ENCODE data around the gene STOML3. TPM values are rescaled to one million over a fixed set of nuclear protein-coding genes. Genes with fewer than 3 reads are reported as not detected.

Gene STOML3
- total RNA-seq, 2 donors from 2014 or later = not detected

GRCh38 chr13:38941353-38941945, 49.2 kb downstream of the STOML3 start:
- ATAC-seq (replicated peaks in 1 of 2) (peak; percentile 18 to 25), DNase-seq (no peak)
- no peak overlapping the region for H3K4me3 Mint-ChIP-seq
- H3K9me3 Mint-ChIP-seq = no peaks in the 10 kb centered on the region
- H3K4me1 Mint-ChIP-seq (ENCODE audit: low read depth) = peaks cover 5% of the 10 kb centered on the region
- H3K36me3 Mint-ChIP-seq (ENCODE audit: insufficient read depth in 2 of 2) = no peaks in the 10 kb centered on the region
- no peak overlapping the region for H3K27ac Mint-ChIP-seq
- peaks cover 14% of the 10 kb centered on the region for H3K27me3 Mint-ChIP-seq (ENCODE audit: low read depth)

- no peaks in the 10 kb centered on the region for H3K9me3 Mint-ChIP-seq
- no peaks in the 10 kb centered on the region for H3K36me3 Mint-ChIP-seq (ENCODE audit: insufficient read depth in 2 of 2)
- no peak for DNase-seq
- H3K27me3 Mint-ChIP-seq (ENCODE audit: low read depth) = peaks cover 21% of the 10 kb centered on the region
- no peaks in the 10 kb centered on the region for H3K4me1 Mint-ChIP-seq (ENCODE audit: low read depth)
- no peak overlapping the region for H3K4me3 Mint-ChIP-seq
- no peak for ATAC-seq (replicated peaks in 1 of 2)
- H3K27ac Mint-ChIP-seq = no peak overlapping the region
Observed at GRCh38 chr13:38933786-38934185, 56.8 kb downstream of the STOML3 start.

GRCh38 chr13:38922170-38922569, 68.5 kb downstream of the STOML3 start:
- Mint-ChIP-seq H3K27me3 (ENCODE audit: low read depth) (peaks cover 35% of the 10 kb centered on the region), H3K4me3 (no peak overlapping the region), H3K27ac (no peak overlapping the region), H3K4me1 (ENCODE audit: low read depth) (no peaks in the 10 kb centered on the region), H3K9me3 (no peaks in the 10 kb centered on the region), H3K36me3 (ENCODE audit: insufficient read depth in 2 of 2) (no peaks in the 10 kb centered on the region)
- ATAC-seq (replicated peaks in 1 of 2) (no peak), DNase-seq (no peak)

GRCh38 chr13:38921081-38921480, 69.5 kb downstream of the STOML3 start:
- Mint-ChIP-seq H3K9me3 (no peaks in the 10 kb centered on the region), H3K4me1 (ENCODE audit: low read depth) (no peaks in the 10 kb centered on the region), H3K27me3 (ENCODE audit: low read depth) (peaks cover 34% of the 10 kb centered on the region), H3K4me3 (no peak overlapping the region), H3K27ac (no peak overlapping the region), H3K36me3 (ENCODE audit: insufficient read depth in 2 of 2) (no peaks in the 10 kb centered on the region)
- no peak for ATAC-seq (replicated peaks in 1 of 2)
- no peak for DNase-seq

Other genes with a start within 250 kb of the STOML3 start
- gene PROSER1, start 47.3 kb upstream of the STOML3 start, total RNA-seq = 100 to 1,000 TPM; 114 to 116 TPM
- 10 to 100 TPM; 27.1 to 30.3 TPM for gene NHLRC3, start 47.6 kb upstream of the STOML3 start, total RNA-seq

Data from activated T-cell treated with anti-CD3 and anti-CD28 coated beads, Interleukin-2, amount 50 U/mL, for 72 hours (primary cell).